Duodenal mucosa (tissue), 2 donors: ENCODE results near the gene R3HDM1.
"Not testable (repeated sequence)": the region's sequence is repeated elsewhere in the genome, so short reads cannot be mapped to it uniquely, and the experiment has no call there.

Source experiments
- H3K27ac ChIP-seq: one replicate; pipeline ENCODE4 v1.7.0; 2013; ENCODE audit warnings: low read depth, low read length
- H3K27me3 ChIP-seq, 2 donors: one replicate each; pipeline ENCODE4 v1.7.0; 2013; ENCODE audit warnings: low read length in 2 of 2, control low read depth in 1 of 2; ENCODE audit not compliant: insufficient read depth in 2 of 2, control insufficient read depth in 1 of 2
- H3K36me3 ChIP-seq, 2 donors: one replicate each; pipeline ENCODE4 v1.7.0; 2013; ENCODE audit warnings: low read length in 2 of 2, control low read depth in 1 of 2; ENCODE audit not compliant: insufficient read depth in 2 of 2, control insufficient read depth in 1 of 2
- H3K4me1 ChIP-seq, 2 donors: one replicate each; pipeline ENCODE4 v1.7.0; 2013; ENCODE audit warnings: low read length in 2 of 2, control low read depth in 1 of 2; ENCODE audit not compliant: insufficient read depth in 2 of 2, control insufficient read depth in 1 of 2
- H3K4me3 ChIP-seq, 2 donors: one replicate each; pipeline ENCODE4 v1.7.0; 2013; ENCODE audit warnings: low read length in 2 of 2, low read depth in 1 of 2
- H3K9ac ChIP-seq, 2 donors: one replicate each; pipeline ENCODE4 v1.7.0; 2013; ENCODE audit warnings: low read length in 2 of 2, low read depth in 1 of 2
- H3K9me3 ChIP-seq, 2 donors: one replicate each; pipeline ENCODE4 v1.7.0; 2013; ENCODE audit warnings: low read length in 2 of 2, control low read depth in 1 of 2; ENCODE audit not compliant: control insufficient read depth in 1 of 2

R3HDM1 gene

DNA sequence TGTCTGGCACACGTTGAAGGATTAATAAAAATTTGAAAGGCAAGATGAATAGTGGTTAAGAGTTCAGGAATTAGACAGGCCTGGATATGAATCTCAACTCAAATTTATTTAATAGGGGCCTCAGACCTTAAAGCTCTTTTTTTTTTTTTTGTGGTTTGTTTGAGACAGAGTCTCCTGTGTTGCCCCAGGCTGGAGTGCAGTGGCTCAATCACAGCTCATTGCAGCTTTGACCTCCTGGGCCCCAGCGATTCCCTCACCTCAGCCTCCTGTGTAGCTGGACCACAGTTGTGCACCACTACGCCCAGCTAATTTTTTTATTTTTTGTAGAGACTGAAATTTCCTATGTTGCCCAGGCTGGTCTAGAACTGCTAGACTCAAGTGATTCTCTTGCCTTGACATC, 3.3 kb upstream of the R3HDM1 start:
- Histone ChIP-seq H3K27me3 (no peaks in the 10 kb centered on the region), H3K4me3 (no peak overlapping the region), H3K36me3 (no peaks in the 10 kb centered on the region), H3K4me1 (peaks cover 6 to 12% of the 10 kb centered on the region in 2 donors), H3K9ac (no peak overlapping the region), H3K9me3 (no peaks in the 10 kb centered on the region), H3K27ac (no peak overlapping the region)

DNA sequence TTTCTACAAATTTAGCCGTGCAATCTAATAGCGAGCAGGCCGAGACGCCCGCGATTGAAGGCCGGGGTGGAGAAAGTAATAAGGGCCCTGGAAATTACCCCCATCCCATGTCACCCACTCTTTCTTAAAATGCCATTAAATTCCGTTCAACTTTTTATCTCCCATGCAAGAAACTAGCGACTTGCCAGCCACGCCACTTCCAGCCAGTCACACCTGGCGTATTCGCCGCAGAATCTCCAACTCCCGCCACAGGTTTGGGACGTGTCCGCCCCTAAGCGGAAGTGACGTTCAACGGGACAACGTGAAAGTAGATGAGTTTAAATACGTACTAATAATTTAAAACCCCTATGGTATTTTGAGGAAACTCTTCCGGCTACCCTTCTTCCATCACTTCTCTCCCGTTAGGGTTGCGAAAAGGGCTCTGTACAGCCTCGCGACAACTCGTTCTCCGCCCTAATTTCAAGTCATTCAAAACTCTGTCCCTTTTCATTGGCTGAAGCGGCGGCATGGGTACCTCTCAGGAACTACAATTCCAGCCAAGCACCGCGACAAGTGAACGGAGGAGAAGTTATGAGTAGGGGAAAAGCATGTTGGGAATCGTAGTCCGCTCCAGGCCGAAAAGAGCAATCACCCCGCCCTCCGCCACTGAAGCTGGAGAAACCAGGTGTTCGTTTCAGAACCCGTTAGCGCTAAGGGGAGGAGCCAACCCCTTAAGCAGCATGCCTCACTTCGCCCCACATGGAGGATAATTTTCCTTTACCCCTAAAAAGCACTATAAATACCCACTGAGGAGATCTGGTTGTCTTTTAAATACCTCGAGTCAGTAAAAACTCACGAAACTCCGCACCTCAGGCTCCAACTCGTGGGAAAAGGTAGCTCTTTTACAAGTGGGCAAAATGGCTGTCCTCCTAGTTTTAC, 712 bp upstream of the R3HDM1 start, which contains the start of gene ZRANB3:
TSS of gene ZRANB3 (minus strand) at position 906 of the 918 bp plus-strand sequence.
- Histone ChIP-seq H3K4me3 (peak within 1 kb of the TSS; percentile 83 to 90), H3K9me3 (no peaks in the 10 kb centered on the region)

DNA sequence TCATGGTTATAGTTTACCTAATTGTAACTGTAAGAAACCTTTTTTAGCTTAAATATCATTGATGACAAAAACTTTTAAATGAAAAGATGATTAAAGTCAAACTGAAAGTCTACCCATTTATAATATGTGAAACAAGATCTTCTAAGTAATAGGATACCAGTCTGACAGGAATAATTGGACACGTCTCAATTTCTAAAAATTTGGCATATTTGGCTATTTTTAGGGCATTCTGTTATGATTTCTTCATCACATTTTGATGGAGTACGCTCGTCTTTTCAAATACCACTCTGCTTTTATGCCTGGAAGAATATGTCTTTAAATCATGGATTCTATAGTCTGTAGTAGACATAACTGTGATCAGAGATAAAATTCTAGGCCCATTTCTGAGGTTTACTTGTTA, 1.3 kb downstream of the R3HDM1 start:
- Histone ChIP-seq H3K9me3 (no peaks in the 10 kb centered on the region), H3K27me3 (no peaks in the 10 kb centered on the region), H3K9ac (peak overlapping the region in 1 of 2 donors; percentile 13), H3K27ac (no peak overlapping the region), H3K4me1 (peaks cover 6 to 13% of the 10 kb centered on the region in 2 donors), H3K4me3 (peak overlapping the region in 1 of 2 donors; percentile 90), H3K36me3 (no peaks in the 10 kb centered on the region)

More for the DNA sequence above, 712 bp upstream of the R3HDM1 start, which contains the start of gene ZRANB3:
- peak within 1 kb of the TSS; percentile 66 to 81 for H3K9ac ChIP-seq
- peak within 1 kb of the TSS; percentile 86 for H3K27ac ChIP-seq
- H3K36me3 ChIP-seq: no peaks in the 10 kb centered on the region
- H3K27me3 ChIP-seq: no peaks in the 10 kb centered on the region
- peaks cover 6 to 13% of the 10 kb centered on the region in 2 donors for H3K4me1 ChIP-seq

DNA sequence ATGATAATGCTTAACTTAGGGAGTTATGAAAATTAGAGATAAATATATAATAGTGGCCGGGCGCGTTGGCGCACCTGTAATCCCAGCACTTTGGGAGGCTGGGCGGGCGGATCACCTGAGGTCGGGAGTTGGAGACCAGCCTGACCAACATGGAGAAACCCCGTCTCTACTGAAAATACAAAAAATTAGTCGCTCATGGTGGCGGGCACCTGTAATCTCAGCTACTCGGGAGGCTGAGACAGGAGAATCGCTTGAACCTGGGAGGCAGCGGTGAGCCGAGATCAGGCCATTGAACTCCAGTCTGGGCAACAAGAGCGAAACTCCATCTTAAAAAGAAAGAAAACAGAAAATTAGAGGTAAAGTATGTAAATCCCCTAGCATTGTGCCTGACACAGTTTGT, 2.3 kb downstream of the R3HDM1 start:
- not testable (repeated sequence) for H3K9ac ChIP-seq, H3K27me3 ChIP-seq, H3K4me3 ChIP-seq, H3K9me3 ChIP-seq, H3K27ac ChIP-seq, H3K36me3 ChIP-seq
- H3K4me1 ChIP-seq: peaks cover 6 to 13% of the 10 kb centered on the region in 2 donors

DNA sequence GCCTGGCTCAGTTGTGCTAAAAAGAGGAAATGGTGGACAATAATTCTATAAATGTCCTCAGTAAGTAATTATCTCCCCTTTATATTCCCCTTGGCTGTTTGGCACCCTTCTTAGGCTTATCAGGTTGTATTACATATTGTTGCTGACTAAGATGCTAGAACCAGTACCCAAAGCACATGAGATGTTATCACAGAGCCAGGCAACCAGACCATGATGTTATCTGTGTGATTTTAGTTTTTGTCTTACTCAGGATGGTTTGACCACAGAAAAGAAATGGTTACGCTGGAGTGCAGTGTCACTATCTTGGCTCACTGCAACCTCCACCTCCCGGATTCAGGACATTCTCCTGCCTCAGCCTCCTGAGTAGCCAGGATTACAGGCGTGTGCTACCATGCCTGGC, 15.2 kb downstream of the R3HDM1 start:
- Histone ChIP-seq H3K27me3 (no peaks in the 10 kb centered on the region), H3K27ac (no peak overlapping the region), H3K9ac (no peak overlapping the region), H3K4me3 (no peak overlapping the region), H3K36me3 (no peaks in the 10 kb centered on the region), H3K9me3 (no peaks in the 10 kb centered on the region), H3K4me1 (no peaks in the 10 kb centered on the region)

DNA sequence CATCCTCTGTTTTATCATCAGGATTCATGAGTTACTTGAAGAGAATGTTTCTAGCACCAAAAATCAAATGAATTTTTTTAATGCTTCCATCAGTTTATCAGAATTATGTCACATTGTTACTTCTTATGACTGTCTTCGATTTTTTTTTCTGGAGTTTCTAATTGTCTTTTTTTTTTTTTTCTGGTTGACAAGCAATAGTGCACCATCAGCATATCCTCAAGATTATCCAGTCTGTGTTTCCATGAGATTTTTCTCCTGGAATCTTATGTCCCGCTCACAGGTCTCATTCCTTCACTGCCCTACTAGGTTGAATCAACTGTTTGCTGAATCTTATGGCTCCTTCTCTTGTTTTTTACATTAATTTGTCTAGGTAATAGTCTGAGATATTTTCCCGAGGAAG, 16.0 kb downstream of the R3HDM1 start:
- H3K4me1 ChIP-seq: no peaks in the 10 kb centered on the region
- no peaks in the 10 kb centered on the region for H3K36me3 ChIP-seq
- no peaks in the 10 kb centered on the region for H3K27me3 ChIP-seq
- no peak overlapping the region for H3K27ac ChIP-seq
- H3K9ac ChIP-seq: no peak overlapping the region
- H3K9me3 ChIP-seq: no peaks in the 10 kb centered on the region
- H3K4me3 ChIP-seq: no peak overlapping the region

DNA sequence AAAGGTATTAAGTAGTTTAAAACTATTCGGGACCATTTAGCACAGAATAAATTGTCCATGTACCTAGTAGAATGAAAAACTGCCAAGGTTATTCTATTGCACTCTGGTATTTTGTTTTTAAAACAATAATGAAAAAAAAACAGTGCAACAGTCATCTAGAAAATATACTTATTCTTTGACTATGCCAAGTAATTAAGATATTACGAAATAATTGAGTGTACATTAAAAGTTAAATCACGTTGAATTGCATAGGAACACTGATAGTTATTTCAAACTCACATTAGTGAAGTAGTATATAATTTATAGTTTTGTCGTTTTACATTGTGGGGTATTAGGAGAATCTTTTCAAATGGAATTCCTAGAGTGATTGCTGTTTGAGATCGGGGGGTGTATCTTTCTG, 20.1 kb downstream of the R3HDM1 start:
- no peaks in the 10 kb centered on the region for H3K36me3 ChIP-seq
- no peak overlapping the region for H3K27ac ChIP-seq
- H3K4me1 ChIP-seq: no peaks in the 10 kb centered on the region
- no peaks in the 10 kb centered on the region for H3K9me3 ChIP-seq
- H3K4me3 ChIP-seq: no peak overlapping the region
- no peak overlapping the region for H3K9ac ChIP-seq
- no peaks in the 10 kb centered on the region for H3K27me3 ChIP-seq

DNA sequence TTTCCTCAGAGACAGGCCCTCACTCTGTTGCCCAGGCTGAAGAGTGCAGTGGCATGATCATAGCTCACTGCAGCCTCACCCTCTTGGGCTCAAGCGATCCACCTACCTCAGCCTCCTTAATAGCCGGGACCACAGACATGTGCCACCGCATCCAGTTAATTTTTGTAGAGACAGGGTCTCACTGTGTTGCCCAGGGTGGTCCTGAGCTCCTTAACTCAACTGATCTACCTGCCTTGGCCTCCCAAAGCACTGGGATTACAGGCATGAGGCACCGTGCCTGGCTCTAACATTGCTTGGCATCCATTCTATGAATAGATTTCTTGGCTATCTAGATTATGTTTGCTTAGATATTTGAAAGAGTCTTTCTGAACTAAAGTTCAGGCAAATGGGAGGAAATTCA, 21.6 kb downstream of the R3HDM1 start:
- no peaks in the 10 kb centered on the region for H3K36me3 ChIP-seq
- no peak overlapping the region for H3K4me3 ChIP-seq
- H3K9me3 ChIP-seq: no peaks in the 10 kb centered on the region
- H3K27me3 ChIP-seq: no peaks in the 10 kb centered on the region
- no peaks in the 10 kb centered on the region for H3K4me1 ChIP-seq
- no peak overlapping the region for H3K27ac ChIP-seq
- H3K9ac ChIP-seq: no peak overlapping the region

DNA sequence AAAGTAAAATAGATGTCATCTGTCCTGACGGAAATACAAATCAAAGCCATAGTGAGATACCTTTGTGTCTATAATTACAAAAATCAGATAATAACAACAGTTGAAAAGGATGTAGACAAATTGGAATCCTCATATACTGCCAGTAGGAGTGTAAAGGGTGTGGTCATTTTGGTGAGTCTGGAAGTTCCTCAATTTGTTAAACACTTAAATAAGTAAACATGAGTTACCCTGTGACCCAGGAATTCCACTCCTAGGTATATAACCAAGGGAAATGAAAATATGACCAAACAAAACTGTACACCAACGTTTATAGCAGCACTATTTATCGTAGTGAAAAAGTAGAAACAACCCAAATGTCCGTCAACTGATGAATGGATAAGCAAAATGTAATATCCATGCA, 24.0 kb downstream of the R3HDM1 start:
- H3K27me3 ChIP-seq: no peaks in the 10 kb centered on the region

DNA sequence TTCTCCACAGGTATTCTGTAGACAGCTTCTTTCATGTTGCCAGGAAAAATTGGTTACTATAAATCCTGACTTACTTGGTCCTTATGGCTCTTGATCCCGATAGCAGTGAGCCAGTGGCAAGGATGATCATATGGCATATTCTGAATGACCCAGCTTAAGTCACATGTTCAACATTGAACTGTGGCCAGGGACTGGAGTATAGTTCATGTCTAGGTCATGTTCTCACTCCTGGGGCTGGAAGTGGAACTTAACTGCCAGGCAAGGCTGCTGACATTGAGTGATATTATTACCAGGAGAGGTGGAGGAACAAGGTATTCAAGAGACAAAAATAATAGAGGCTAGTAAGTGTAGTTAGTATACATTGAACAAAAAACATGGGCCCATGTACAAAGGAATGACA, 26.2 kb downstream of the R3HDM1 start:
- H3K9me3 ChIP-seq: no peaks in the 10 kb centered on the region
- no peak overlapping the region for H3K4me3 ChIP-seq
- H3K4me1 ChIP-seq: no peaks in the 10 kb centered on the region
- H3K27me3 ChIP-seq: no peaks in the 10 kb centered on the region
- H3K36me3 ChIP-seq: no peaks in the 10 kb centered on the region
- no peak overlapping the region for H3K27ac ChIP-seq
- H3K9ac ChIP-seq: no peak overlapping the region

More for the DNA sequence above, 24.0 kb downstream of the R3HDM1 start:
- Histone ChIP-seq H3K27ac (no peak overlapping the region), H3K36me3 (no peaks in the 10 kb centered on the region), H3K4me1 (no peaks in the 10 kb centered on the region), H3K4me3 (no peak overlapping the region), H3K9ac (no peak overlapping the region), H3K9me3 (no peaks in the 10 kb centered on the region)
